ENCODE data around the gene D2HGDH. TPM values are rescaled to one million over a fixed set of nuclear protein-coding genes. Genes with fewer than 3 reads are reported as not detected.

D2HGDH gene
- total and polyA plus RNA-seq, 9 of the 15 experiments (the other 6 are each of a cell fraction or from before 2014, with no cell fraction given): 0.39 to 30.8 (median 10.3) TPM

GRCh38 chr2:241751152-241751551 lies 16.7 kb downstream of the D2HGDH start:
- Histone ChIP-seq H3K27me3 (ENCODE audit: control insufficient read depth in 2 of 2, insufficient read depth in 2 of 2, low read length in 2 of 2) (no peaks in the 10 kb centered on the region), H3K9me3 (replicated peaks; ENCODE audit: control insufficient read depth, insufficient read depth, low read depth, low read length) (no peaks in the 10 kb centered on the region), H3K4me2 (ENCODE audit: insufficient read depth, low read length) (no peak overlapping the region), H3K4me1 (replicated peaks in 1 of 2; ENCODE audit: control insufficient read depth in 2 of 2, insufficient read depth in 2 of 2, low read length in 2 of 2) (no peaks in the 10 kb centered on the region; a peak in 1 of 5 replicates), H3K9ac (ENCODE audit: insufficient read depth in 1 of 2, low read depth in 2 of 2, low read length in 2 of 2) (0 out of 4 replicates have a peak overlapping the region, but pooled peaks of 1 of the 2 experiments have one; percentile 28), H3K27ac (ENCODE audit: extremely low read depth, low read depth, low read length) (no peak overlapping the region), H3K79me2 (ENCODE audit: control insufficient read depth, insufficient read depth, low read length) (no peaks in the 10 kb centered on the region), H3K9me1 (ENCODE audit: control insufficient read depth, insufficient read depth, low read length) (no peaks in the 10 kb centered on the region), H2AFZ (ENCODE audit: low read depth, low read length) (no peak overlapping the region), H3K36me3 (ENCODE audit: control insufficient read depth, insufficient read depth, low read length) (peaks cover 47% of the 10 kb centered on the region; the same call in 2 of the 3 replicates), H4K20me1 (replicated peaks; ENCODE audit: control insufficient read depth, insufficient read depth, low read length) (no peaks in the 10 kb centered on the region), H3K4me3 (no peak overlapping the region)
- FAIRE-seq: no peak
- no peak for TF ChIP-seq FOS (IDR thresholded peaks at IDR 0.05; ENCODE audit: extremely low read depth, insufficient read length)
- TF ChIP-seq ZNF551 (CRISPR knock-in tag; IDR thresholded peaks at IDR 0.05): no peak
- TF ChIP-seq DMBX1 (CRISPR knock-in tag; IDR thresholded peaks at IDR 0.05; ENCODE audit: borderline replicate concordance): no peak
- no peak for TF ChIP-seq MGA (IDR thresholded peaks at IDR 0.05)
- WGBS (ENCODE audit: insufficient coverage, low coverage, missing lambda C conversion rate): over 99% methylated on average over 11 of the region's 15 CpGs
- DNase-seq (ENCODE audit: extremely low read depth in 1 of 4, low spot score in 3 of 4): no peak
- ChIA-PET CTCF (ENCODE audit: low intra/inter-chr PET ratio) (no interaction called here), POLR2A (interaction anchor here (1.3 kb wide), 1 partner anchor 13 kb away, joined by 4 read pairs; no protein-coding TSS in a partner anchor)
- intact Hi-C loops (cut with micrococcal nuclease): no loop called here
- ATAC-seq: no peak
- no TSS peak for BruUV-seq (replicated peaks)
- in situ Hi-C loops (cut with MboI): no loop called here
